ENCODE measurements around the gene AMER2. TPM values are rescaled to one million over a fixed set of nuclear protein-coding genes. Genes with fewer than 3 reads are reported as not detected.

AMER2 gene
- total and polyA plus RNA-seq, 2 donors from 2014 or later, result 0.06 TPM; not detected in 1

- FAIRE-seq, result no peak
- Histone ChIP-seq H3K9me3 (ENCODE audit: control insufficient read depth in 2 of 3, insufficient read depth in 1 of 3, low read length in 3 of 3) (no peaks in the 10 kb centered on the region), H3K9ac (ENCODE audit: low read length in 3 of 3) (no peak overlapping the region), H3K36me3 (ENCODE audit: control insufficient read depth in 2 of 3, insufficient read depth in 3 of 3, low read length in 3 of 3) (no peaks in the 10 kb centered on the region), H3K4me1 (ENCODE audit: control insufficient read depth in 2 of 3, insufficient read depth in 2 of 3, low read depth in 1 of 3, low read length in 3 of 3) (peaks cover 0 to 2% (median 0%) of the 10 kb centered on the region in 3 donors), H3K27ac (ENCODE audit: low read depth in 2 of 2, low read length in 2 of 2) (no peak overlapping the region), H3K4me3 (ENCODE audit: low read length in 3 of 3) (no peak overlapping the region), H3K27me3 (ENCODE audit: control insufficient read depth, insufficient read depth, low read length) (peaks cover 13% of the 10 kb centered on the region)
- intact Hi-C loops (cut with DNase I), result no loop called here
- no peak for TF ChIP-seq CTCF (IDR thresholded peaks at IDR 0.05; ENCODE audit: borderline replicate concordance, extremely low read depth, insufficient read depth)
- DNase-seq, result peak in 4 of 5 donors; percentile 48 to 76 (median 64)
Measured at GRCh38 chr13:25170554-25171111, 1.5 kb downstream of the AMER2 start.

- Histone ChIP-seq H3K36me3 (ENCODE audit: control insufficient read depth in 2 of 3, insufficient read depth in 3 of 3, low read length in 3 of 3) (no peaks in the 10 kb centered on the region), H3K27ac (ENCODE audit: low read depth in 2 of 2, low read length in 2 of 2) (no peak overlapping the region), H3K4me1 (ENCODE audit: control insufficient read depth in 2 of 3, insufficient read depth in 2 of 3, low read depth in 1 of 3, low read length in 3 of 3) (peaks cover 0 to 2% (median 0%) of the 10 kb centered on the region in 3 donors), H3K4me3 (ENCODE audit: low read length in 3 of 3) (no peak overlapping the region), H3K9me3 (ENCODE audit: control insufficient read depth in 2 of 3, insufficient read depth in 1 of 3, low read length in 3 of 3) (no peaks in the 10 kb centered on the region), H3K9ac (ENCODE audit: low read length in 3 of 3) (no peak overlapping the region), H3K27me3 (ENCODE audit: control insufficient read depth, insufficient read depth, low read length) (peaks cover 13% of the 10 kb centered on the region)
- intact Hi-C loops (cut with DNase I), result no loop called here
- DNase-seq (peak in 2 of 5 donors; percentile 59 to 72), FAIRE-seq (no peak)
- no peak for TF ChIP-seq CTCF (IDR thresholded peaks at IDR 0.05; ENCODE audit: borderline replicate concordance, extremely low read depth, insufficient read depth)
Measured at GRCh38 chr13:25169951-25170553, 2.0 kb downstream of the AMER2 start.

GRCh38 chr13:25169356-25169755, 2.7 kb downstream of the AMER2 start:
- Histone ChIP-seq H3K27me3 (ENCODE audit: control insufficient read depth, insufficient read depth, low read length) (peaks cover 13% of the 10 kb centered on the region), H3K27ac (ENCODE audit: low read depth in 2 of 2, low read length in 2 of 2) (no peak overlapping the region), H3K9ac (ENCODE audit: low read length in 3 of 3) (no peak overlapping the region), H3K4me1 (ENCODE audit: control insufficient read depth in 2 of 3, insufficient read depth in 2 of 3, low read depth in 1 of 3, low read length in 3 of 3) (peaks cover 0 to 2% (median 0%) of the 10 kb centered on the region in 3 donors), H3K36me3 (ENCODE audit: control insufficient read depth in 2 of 3, insufficient read depth in 3 of 3, low read length in 3 of 3) (no peaks in the 10 kb centered on the region), H3K9me3 (ENCODE audit: control insufficient read depth in 2 of 3, insufficient read depth in 1 of 3, low read length in 3 of 3) (no peaks in the 10 kb centered on the region), H3K4me3 (ENCODE audit: low read length in 3 of 3) (no peak overlapping the region)
- FAIRE-seq (no peak), DNase-seq (no peak)
- no peak for TF ChIP-seq CTCF (IDR thresholded peaks at IDR 0.05; ENCODE audit: borderline replicate concordance, extremely low read depth, insufficient read depth)
- intact Hi-C loops (cut with DNase I), result no loop called here
